Heart left ventricle (tissue), 13 donors: ENCODE data around the gene TSPAN13.

Experiments used
- CTCF ChIP-seq, 12 donors: fragments of 200-600 bp; sonication (generic) in 4 of 12; IDR thresholded peaks; one replicate each; pipeline versions ENCODE4 v1.5.0 to v1.8.0; 2018 to 2022; ENCODE audit warnings: antibody characterized with exemption in 12 of 12, mild to moderate bottlenecking in 5 of 12
- POLR2A ChIP-seq, 2 donors: fragments of 450-650 bp; IDR thresholded peaks; one replicate each; pipeline ENCODE4 v1.6.1; 2017; ENCODE audit warnings: antibody characterized with exemption in 2 of 2, mild to moderate bottlenecking in 2 of 2, moderate library complexity in 2 of 2
- donor health status: ischemic (EF 13 %, LVEDD 7.1; RV severe dilation, severe dysfunction).
- donor health status: DM: no; HTN: yes; CAD: no.
- donor health status: DM: no; HTN: no; CAD: no.
- donor health status: ischemic (EF 25% LVEDD 6.9; RV normal size, moderate dysfunction).
- donor health status: ischemic (EF 25% LVEDD 5.7; RV mildly dilated, moderate dysfunction).
- donor health status: ischemic (EF 35%, LVEDD 5.7; RV mildly dilated, moderate dysfunction).
- donor health status: nonischemic (EF 11% LVEDD 7.7; RV severe dilation, severe dysfunction).
- donor health status: DM: yes; HTN: yes; CAD: no.
- donor health status: PGD.
- donor health status: ischemic (EF 29% LVEDD 5.4; RV normal size, mild dysfunction).
- donor health status: nonischemic (EF 23%, LVEDD 6.1; RV moderate dilation, normal function).

- TF ChIP-seq CTCF (IDR thresholded peaks at IDR 0.05), result no peak
- TF ChIP-seq POLR2A (IDR thresholded peaks at IDR 0.05), result no peak
Measured at GRCh38 chr7:16765436-16765859, 11.9 kb downstream of the TSPAN13 start.
